ENCODE results near the gene TACO1.
A peak's percentile ranks its signal among the peaks of the same experiment; 100 is the strongest.

TACO1 gene

DNA sequence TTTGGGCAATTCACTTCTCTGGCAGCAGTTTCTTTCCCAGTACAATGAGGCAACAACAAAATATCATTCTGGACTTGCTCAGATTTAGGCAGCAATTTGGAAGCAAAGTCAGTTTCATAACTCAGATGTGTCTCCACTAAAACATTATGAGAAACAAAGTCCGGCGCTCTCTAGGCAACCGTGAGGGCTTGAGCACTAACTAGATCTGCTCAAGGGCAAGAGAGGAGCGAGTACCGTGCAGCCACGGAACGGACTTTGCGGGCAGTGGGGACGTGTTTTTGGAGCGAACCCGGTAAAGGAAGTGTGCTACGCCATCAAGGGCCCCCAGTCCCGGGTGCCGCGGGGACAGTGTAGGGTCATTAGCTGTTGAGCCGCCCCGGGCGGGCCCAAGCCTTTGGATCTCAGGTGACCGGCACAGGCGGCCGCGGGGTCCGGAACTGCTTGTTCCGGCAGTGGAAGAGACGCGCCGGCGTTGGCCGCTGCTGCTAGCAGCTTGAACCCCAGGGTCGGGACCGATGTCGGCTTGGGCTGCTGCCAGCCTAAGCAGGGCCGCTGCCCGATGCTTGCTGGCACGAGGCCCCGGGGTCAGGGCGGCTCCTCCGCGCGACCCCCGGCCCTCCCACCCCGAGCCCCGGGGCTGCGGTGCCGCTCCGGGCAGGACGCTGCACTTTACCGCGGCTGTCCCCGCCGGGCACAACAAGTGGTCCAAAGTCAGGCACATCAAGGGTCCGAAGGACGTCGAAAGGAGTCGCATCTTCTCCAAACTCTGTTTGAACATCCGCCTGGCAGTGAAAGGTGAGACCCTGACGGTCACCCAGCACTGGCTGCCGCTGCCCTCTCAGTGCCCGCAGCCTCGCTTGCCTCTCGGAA lies at the start of gene TACO1:
TSS of gene TACO1 (plus strand) at position 327 of the 870 bp plus-strand sequence. CDS start at position 516, 189 bp downstream.
- Mint-ChIP-seq H3K36me3 (peaks cover 4% of the 10 kb centered on the region), H3K27me3 (no peaks in the 10 kb centered on the region)

GRCh38 chr17:63552211-63552610 lies 48.5 kb upstream of the TACO1 start:
- H3K4me3 Mint-ChIP-seq = peak overlapping the region; percentile 97
- H3K4me1 Mint-ChIP-seq (ENCODE audit: low read depth) = peaks cover 56% of the 10 kb centered on the region
- peak overlapping the region; percentile 61 for H3K27ac Mint-ChIP-seq
- H3K9me3 Mint-ChIP-seq (ENCODE audit: low read depth) = no peaks in the 10 kb centered on the region
- peaks cover 7% of the 10 kb centered on the region for H3K36me3 Mint-ChIP-seq
- no peaks in the 10 kb centered on the region for H3K27me3 Mint-ChIP-seq

More for the DNA sequence above, at the start of gene TACO1:
- no peaks in the 10 kb centered on the region for H3K9me3 Mint-ChIP-seq (ENCODE audit: low read depth)
- H3K27ac Mint-ChIP-seq = peak within 1 kb of the TSS; percentile 94
- peaks cover 36% of the 10 kb centered on the region for H3K4me1 Mint-ChIP-seq (ENCODE audit: low read depth)
- peak within 1 kb of the TSS; percentile 96 for H3K4me3 Mint-ChIP-seq

GRCh38 chr17:63555500-63556156 lies 45.1 kb upstream of the TACO1 start:
- no peaks in the 10 kb centered on the region for H3K27me3 Mint-ChIP-seq
- peaks cover 10% of the 10 kb centered on the region for H3K36me3 Mint-ChIP-seq
- H3K27ac Mint-ChIP-seq = no peak overlapping the region
- peaks cover 74% of the 10 kb centered on the region for H3K4me1 Mint-ChIP-seq (ENCODE audit: low read depth)
- H3K9me3 Mint-ChIP-seq (ENCODE audit: low read depth) = no peaks in the 10 kb centered on the region
- no peak overlapping the region for H3K4me3 Mint-ChIP-seq

- Mint-ChIP-seq H3K4me3 (no peak overlapping the region), H3K9me3 (ENCODE audit: low read depth) (no peaks in the 10 kb centered on the region), H3K36me3 (peaks cover 10% of the 10 kb centered on the region), H3K27ac (peak overlapping the region; percentile 56), H3K27me3 (no peaks in the 10 kb centered on the region), H3K4me1 (ENCODE audit: low read depth) (peaks cover 79% of the 10 kb centered on the region)
Observed at GRCh38 chr17:63557416-63557815, 43.3 kb upstream of the TACO1 start.

GRCh38 chr17:63558441-63558840 lies 42.3 kb upstream of the TACO1 start:
- peaks cover 74% of the 10 kb centered on the region for H3K4me1 Mint-ChIP-seq (ENCODE audit: low read depth)

DNA sequence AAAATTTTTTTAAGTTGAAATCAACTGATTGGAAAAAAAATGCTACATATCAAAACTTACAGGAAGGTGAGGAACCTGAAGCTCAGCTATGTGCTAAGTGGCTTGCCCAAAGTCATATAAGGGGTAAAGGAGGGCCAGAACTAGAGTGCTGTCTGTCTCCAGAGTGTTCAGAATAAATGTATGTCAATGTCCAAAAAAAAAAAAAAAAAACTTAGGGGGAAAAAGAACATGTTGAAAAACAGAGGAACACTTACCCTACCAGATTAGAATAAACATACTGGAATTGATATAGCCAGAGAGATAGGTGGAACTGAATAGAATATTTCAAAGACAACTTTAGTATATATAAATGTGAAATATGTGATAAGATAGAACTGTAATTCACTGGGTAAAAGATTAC lies 38.9 kb upstream of the TACO1 start:
- Mint-ChIP-seq H3K27ac (no peak overlapping the region), H3K36me3 (peaks cover 6% of the 10 kb centered on the region), H3K27me3 (no peaks in the 10 kb centered on the region), H3K9me3 (ENCODE audit: low read depth) (no peaks in the 10 kb centered on the region), H3K4me1 (ENCODE audit: low read depth) (peaks cover 62% of the 10 kb centered on the region), H3K4me3 (no peak overlapping the region)

More at GRCh38 chr17:63558441-63558840, 42.3 kb upstream of the TACO1 start:
- Mint-ChIP-seq H3K9me3 (ENCODE audit: low read depth) (no peaks in the 10 kb centered on the region), H3K4me3 (no peak overlapping the region), H3K27ac (no peak overlapping the region), H3K27me3 (no peaks in the 10 kb centered on the region), H3K36me3 (peaks cover 6% of the 10 kb centered on the region)

GRCh38 chr17:63563339-63563738 lies 37.4 kb upstream of the TACO1 start:
- peaks cover 58% of the 10 kb centered on the region for H3K4me1 Mint-ChIP-seq (ENCODE audit: low read depth)
- H3K27ac Mint-ChIP-seq = no peak overlapping the region
- no peak overlapping the region for H3K4me3 Mint-ChIP-seq
- no peaks in the 10 kb centered on the region for H3K36me3 Mint-ChIP-seq
- H3K9me3 Mint-ChIP-seq (ENCODE audit: low read depth) = no peaks in the 10 kb centered on the region
- no peaks in the 10 kb centered on the region for H3K27me3 Mint-ChIP-seq

DNA sequence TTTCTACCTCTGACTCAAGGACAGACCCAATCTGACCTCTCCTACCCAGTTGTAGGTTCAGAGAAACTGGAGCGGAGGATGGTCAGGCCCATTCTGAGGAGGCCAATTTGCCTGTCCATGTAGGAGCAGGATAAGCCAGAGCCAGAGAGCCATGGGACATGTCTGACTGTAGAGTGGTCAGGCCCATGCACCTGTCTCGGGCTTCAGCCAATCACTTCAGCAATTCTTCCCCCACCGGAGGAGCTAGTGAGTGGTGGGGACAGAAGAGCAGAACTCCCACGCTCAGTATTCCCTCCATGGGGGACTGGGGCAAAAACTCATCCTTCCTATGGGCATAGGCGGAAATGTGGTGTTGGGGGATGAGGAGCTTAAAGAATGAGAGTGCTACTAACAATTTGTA lies 36.1 kb upstream of the TACO1 start:
- Mint-ChIP-seq H3K36me3 (no peaks in the 10 kb centered on the region), H3K4me3 (no peak overlapping the region), H3K4me1 (ENCODE audit: low read depth) (peaks cover 58% of the 10 kb centered on the region), H3K27ac (no peak overlapping the region), H3K9me3 (ENCODE audit: low read depth) (no peaks in the 10 kb centered on the region), H3K27me3 (no peaks in the 10 kb centered on the region)

DNA sequence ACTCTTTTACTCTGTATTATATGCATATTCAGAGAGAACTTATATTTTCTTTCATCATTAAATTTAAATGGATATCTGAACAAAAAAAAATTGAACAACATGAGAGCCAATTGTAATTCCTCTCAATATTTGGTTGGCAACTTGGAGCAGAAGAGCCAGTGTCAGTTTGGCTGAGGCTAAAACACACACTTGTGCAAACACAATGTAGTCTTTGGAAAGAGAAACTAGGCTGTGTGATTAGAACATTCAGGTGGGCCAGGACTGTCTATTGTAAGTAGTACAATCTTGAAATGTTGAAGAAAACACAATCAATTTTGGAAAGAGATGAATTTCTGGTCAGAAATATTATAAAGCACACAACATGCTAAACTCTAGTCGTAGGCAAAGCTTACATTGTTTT lies 33.5 kb upstream of the TACO1 start:
- Mint-ChIP-seq H3K27ac (no peak overlapping the region), H3K4me3 (no peak overlapping the region), H3K4me1 (ENCODE audit: low read depth) (peaks cover 56% of the 10 kb centered on the region), H3K27me3 (no peaks in the 10 kb centered on the region), H3K9me3 (ENCODE audit: low read depth) (no peaks in the 10 kb centered on the region), H3K36me3 (no peaks in the 10 kb centered on the region)

DNA sequence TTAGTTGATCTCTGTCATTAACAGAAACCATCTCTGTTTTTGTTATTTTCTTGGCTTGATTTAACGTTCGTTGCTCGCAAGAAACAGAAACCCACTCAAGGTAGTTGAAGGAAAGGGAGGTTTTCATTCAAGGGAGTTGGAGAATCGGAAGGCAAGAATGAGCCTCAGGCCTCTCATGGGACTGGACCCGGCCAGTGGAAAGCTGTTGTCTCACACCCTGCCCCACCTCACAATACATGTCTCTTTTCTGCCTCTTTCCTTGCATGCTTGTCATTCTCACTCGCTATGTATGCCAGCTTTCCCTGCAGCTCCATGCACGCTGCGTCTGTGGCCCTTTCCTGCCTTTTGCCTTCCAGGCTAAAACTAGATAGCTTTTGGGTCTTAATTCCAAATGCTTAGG lies 32.1 kb upstream of the TACO1 start:
- Mint-ChIP-seq H3K4me1 (ENCODE audit: low read depth) (peaks cover 53% of the 10 kb centered on the region), H3K27ac (peak overlapping the region; percentile 13), H3K27me3 (no peaks in the 10 kb centered on the region), H3K9me3 (ENCODE audit: low read depth) (no peaks in the 10 kb centered on the region), H3K36me3 (no peaks in the 10 kb centered on the region), H3K4me3 (no peak overlapping the region)

DNA sequence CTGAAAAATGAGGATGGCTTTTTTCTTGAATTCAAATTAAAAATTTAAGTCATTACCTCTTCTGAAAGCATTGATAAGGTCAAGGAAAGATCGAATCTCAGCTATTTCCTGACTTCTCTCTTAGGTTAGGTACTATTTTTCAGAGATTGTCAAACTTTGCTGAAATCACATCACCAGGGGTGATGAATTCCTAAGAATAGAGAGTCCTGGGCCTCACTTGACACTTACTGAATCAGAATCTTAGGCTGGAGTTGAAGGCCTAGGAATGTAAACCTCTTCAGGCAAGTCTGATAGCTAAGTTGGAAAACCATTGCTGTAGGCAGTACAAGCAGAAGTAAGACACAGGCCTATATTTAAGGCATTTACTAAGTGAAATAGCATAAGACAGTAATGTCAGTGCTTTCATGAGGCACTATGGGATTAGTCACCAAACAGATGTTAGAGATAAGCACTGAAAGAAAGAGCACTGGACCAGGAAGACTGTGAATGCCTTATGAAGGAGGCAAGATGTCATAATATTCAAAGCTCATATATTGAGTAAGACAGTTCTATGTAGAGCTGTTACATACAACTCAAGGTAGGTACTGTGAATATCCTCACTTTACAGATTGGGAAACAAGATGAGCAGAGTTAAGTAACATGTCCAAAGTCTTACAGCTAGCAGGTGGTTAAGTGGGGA lies 28.9 kb upstream of the TACO1 start:
- peak overlapping the region; percentile 13 for H3K27ac Mint-ChIP-seq
- peaks cover 47% of the 10 kb centered on the region for H3K4me1 Mint-ChIP-seq (ENCODE audit: low read depth)
- H3K36me3 Mint-ChIP-seq = no peaks in the 10 kb centered on the region
- no peaks in the 10 kb centered on the region for H3K9me3 Mint-ChIP-seq (ENCODE audit: low read depth)
- H3K27me3 Mint-ChIP-seq = no peaks in the 10 kb centered on the region
- no peak overlapping the region for H3K4me3 Mint-ChIP-seq

GRCh38 chr17:63573634-63574033 lies 27.1 kb upstream of the TACO1 start:
- Mint-ChIP-seq H3K4me3 (no peak overlapping the region), H3K27me3 (no peaks in the 10 kb centered on the region), H3K36me3 (no peaks in the 10 kb centered on the region), H3K4me1 (ENCODE audit: low read depth) (peaks cover 38% of the 10 kb centered on the region), H3K9me3 (ENCODE audit: low read depth) (no peaks in the 10 kb centered on the region), H3K27ac (no peak overlapping the region)

- H3K4me3 Mint-ChIP-seq = no peak overlapping the region
- peaks cover 13% of the 10 kb centered on the region for H3K4me1 Mint-ChIP-seq (ENCODE audit: low read depth)
- no peaks in the 10 kb centered on the region for H3K27me3 Mint-ChIP-seq
- peak overlapping the region; percentile 64 for H3K27ac Mint-ChIP-seq
- H3K36me3 Mint-ChIP-seq = no peaks in the 10 kb centered on the region
- H3K9me3 Mint-ChIP-seq (ENCODE audit: low read depth) = no peaks in the 10 kb centered on the region
Observed at GRCh38 chr17:63578027-63578768, 22.5 kb upstream of the TACO1 start.

- Mint-ChIP-seq H3K27ac (no peak overlapping the region), H3K9me3 (ENCODE audit: low read depth) (no peaks in the 10 kb centered on the region), H3K36me3 (no peaks in the 10 kb centered on the region), H3K27me3 (no peaks in the 10 kb centered on the region), H3K4me1 (ENCODE audit: low read depth) (peaks cover 13% of the 10 kb centered on the region), H3K4me3 (no peak overlapping the region)
Observed at GRCh38 chr17:63578769-63579111, 22.0 kb upstream of the TACO1 start.

Measured in activated naive CD8-positive, alpha-beta T cell (primary cell).